Keratinocyte (primary cell): ENCODE measurements around the gene NT5DC2.

Source experiments
- CTCF ChIP-seq, 3 experiments: IDR thresholded peaks in 1 of 3; conservative IDR thresholded peaks in 1 of 3; optimal IDR thresholded peaks in 1 of 3; 2 replicates in 2 of 3; 3 replicates in 1 of 3; pipeline versions ENCODE3 to v1.5.1; 2011; ENCODE audit warnings: low read length in 3 of 3, mild to moderate bottlenecking in 3 of 3, moderate library complexity in 2 of 3, control low read depth in 1 of 3, inconsistent platforms in 1 of 3; ENCODE audit not compliant: insufficient read depth in 2 of 3; ENCODE audit errors: extremely low read depth in 1 of 3
- EZH2 ChIP-seq: IDR thresholded peaks from one replicate; pipeline ENCODE4 v1.6.1; 2012; ENCODE audit warnings: inconsistent platforms, mild to moderate bottlenecking, low read length, moderate library complexity

- TF ChIP-seq CTCF (optimal IDR thresholded peaks at IDR 0.05 in 1 of 3, IDR thresholded peaks at IDR 0.05 in 1 of 3, conservative IDR thresholded peaks at IDR 0.05 in 1 of 3; ENCODE audit: extremely low read depth in 1 of 3, insufficient read depth in 2 of 3, low read length in 3 of 3) (no peak), EZH2 (no peak)
Measured at GRCh38 chr3:52484680-52485461, 48.8 kb downstream of the NT5DC2 start.
